Ovary (tissue), 9 donors: ENCODE measurements around the gene APBB1. TPM values are rescaled to one million over a fixed set of nuclear protein-coding genes. Genes with fewer than 3 reads are reported as not detected.

ENCODE experiments used
- DNase-seq, 5 donors: peaks; one replicate each; pipeline ENCODE4 v3.0.0-alpha.2; 2019 to 2020
- H3K27ac ChIP-seq, 2 donors: fragments of 200-600 bp; one replicate each; pipeline versions ENCODE4 v1.5.1 to v1.8.0; 2019 to 2022
- H3K27me3 ChIP-seq: fragments of 200-600 bp; one replicate; pipeline ENCODE4 v1.8.0; 2022
- H3K36me3 ChIP-seq: fragments of 200-600 bp; sonication (generic); one replicate; pipeline ENCODE4 v1.5.1; 2019
- H3K4me1 ChIP-seq: one replicate; pipeline ENCODE4 v1.8.1; 2013; ENCODE audit warnings: mild to moderate bottlenecking, moderate library complexity; ENCODE audit not compliant: insufficient read depth
- H3K4me3 ChIP-seq: fragments of 200-600 bp; sonication (generic); one replicate; pipeline ENCODE4 v1.5.1; 2017
- H3K9me3 ChIP-seq, 2 donors: fragments of 200-600 bp in 1 of 2; sonication (generic) in 1 of 2; one replicate each; pipeline versions ENCODE4 v1.5.1 to v1.8.1; 2013 to 2019; ENCODE audit warnings: mild to moderate bottlenecking in 1 of 2, moderate library complexity in 1 of 2
- EP300 ChIP-seq: sonication (generic); formaldehyde crosslinking; IDR thresholded peaks from one replicate; pipeline ENCODE4 v1.6.1; 2017; ENCODE audit warnings: antibody characterized with exemption
- POLR2A ChIP-seq: fragments of 450-650 bp; IDR thresholded peaks from one replicate; pipeline ENCODE4 v1.6.1; 2017; ENCODE audit warnings: antibody characterized with exemption, mild to moderate bottlenecking, moderate library complexity
- WGBS, 3 donors: extraction: QIAGEN DNeasy Blood & Tissue Kit in 1 of 3; methylation state at CpG; one replicate each; pipeline versions ENCODE4 v1.1.5 to v1.1.7; 2013 to 2017; 5-methylcytosine and 5-hydroxymethylcytosine counted together
- intact Hi-C, 4 donors: fragments of 100-400 bp; cut with DNase I; formaldehyde crosslinking; loops; one replicate each; pipeline versions ENCODE4 v1.11.0 to v1.15.1; 2022 to 2023
- polyA plus RNA-seq, 2 donors: library from polyadenylated mRNA; stranded (reverse); fragments of 200-250 nt in 1 of 2; fragments of 350-450 nt in 1 of 2; fragmentation: Illumina TruSeq in 1 of 2; extraction: RNeasy Lipid Tissue Mini Kit (QIAGEN cat#74804) in 1 of 2; gene quantifications; one replicate each; pipeline ENCODE4 v1.2.3, GENCODE V29; 2013 to 2014
- total RNA-seq, 7 donors: library from RNA; depleted of rRNA in 2 of 7; stranded (reverse); fragments of >200 nt in 2 of 7; fragmentation: NEBNext Ultra II Directional in 3 of 7; extraction: Animal tissue kit (Norgen Biotek cat#: 25700) in 3 of 7; gene quantifications; one replicate each; pipeline versions ENCODE4 v1.1.0 to v1.2.4, GENCODE V29; 2016 to 2023
- TF ChIP-seq, protein P1 (sequence below), 3 donors: fragments of 450-650 bp in 2 of 3; fragments of 200-600 bp in 1 of 3; IDR thresholded peaks; one replicate each; pipeline versions ENCODE4 v1.5.1 to v1.8.0; 2016 to 2022; ENCODE audit warnings: antibody characterized with exemption in 3 of 3, mild to moderate bottlenecking in 1 of 3
- donor health status: DM: no; HTN: no; CAD: no; lungs with moderate emphysema.
- donor health status: DM: no; HTN: no; CAD: no.
- donor health status: Bipolar disorder and iron deficiency.
- donor health status: DM: yes; HTN: yes; CAD: no.
- donor health status: DM: no; HTN: no; CAD: no.
- donor health status: DM: yes; HTN: yes; CAD: no.

Gene APBB1
- total and polyA plus RNA-seq, 9 donors: 34.1 to 90.9 (median 59.9) TPM

- Histone ChIP-seq H3K4me3 (no peak overlapping the region), H3K27ac (no peak overlapping the region), H3K27me3 (no peaks in the 10 kb centered on the region), H3K4me1 (no peaks in the 10 kb centered on the region), H3K36me3 (no peaks in the 10 kb centered on the region), H3K9me3 (no peaks in the 10 kb centered on the region)
- no peak for TF ChIP-seq EP300
- no peak for TF ChIP-seq POLR2A
- TF ChIP-seq, protein P1, sequence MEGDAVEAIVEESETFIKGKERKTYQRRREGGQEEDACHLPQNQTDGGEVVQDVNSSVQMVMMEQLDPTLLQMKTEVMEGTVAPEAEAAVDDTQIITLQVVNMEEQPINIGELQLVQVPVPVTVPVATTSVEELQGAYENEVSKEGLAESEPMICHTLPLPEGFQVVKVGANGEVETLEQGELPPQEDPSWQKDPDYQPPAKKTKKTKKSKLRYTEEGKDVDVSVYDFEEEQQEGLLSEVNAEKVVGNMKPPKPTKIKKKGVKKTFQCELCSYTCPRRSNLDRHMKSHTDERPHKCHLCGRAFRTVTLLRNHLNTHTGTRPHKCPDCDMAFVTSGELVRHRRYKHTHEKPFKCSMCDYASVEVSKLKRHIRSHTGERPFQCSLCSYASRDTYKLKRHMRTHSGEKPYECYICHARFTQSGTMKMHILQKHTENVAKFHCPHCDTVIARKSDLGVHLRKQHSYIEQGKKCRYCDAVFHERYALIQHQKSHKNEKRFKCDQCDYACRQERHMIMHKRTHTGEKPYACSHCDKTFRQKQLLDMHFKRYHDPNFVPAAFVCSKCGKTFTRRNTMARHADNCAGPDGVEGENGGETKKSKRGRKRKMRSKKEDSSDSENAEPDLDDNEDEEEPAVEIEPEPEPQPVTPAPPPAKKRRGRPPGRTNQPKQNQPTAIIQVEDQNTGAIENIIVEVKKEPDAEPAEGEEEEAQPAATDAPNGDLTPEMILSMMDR (IDR thresholded peaks at IDR 0.05): no peak
- 70 to 79% (median 71%) methylated on average over 5 of the region's 5 CpGs for WGBS, 3 donors
- intact Hi-C loops: loop anchor here in 2 of 4 donors (10.0 kb wide), 2 partner anchors 57 to 97 kb away; partner anchors contain the start of gene CCKBR (in 1 of the 2)
- no peak for DNase-seq
Measured at GRCh38 chr11:6351782-6352382, 67.0 kb downstream of the APBB1 start.

- 81 to 88% (median 85%) methylated on average over 2 of the region's 2 CpGs for WGBS, 3 donors
- no peak overlapping the region for H3K27ac ChIP-seq
- TF ChIP-seq EP300 (no peak), POLR2A (no peak)
- TF ChIP-seq, protein P1 (IDR thresholded peaks at IDR 0.05): no peak
- no peak for DNase-seq
- no peaks in the 10 kb centered on the region for H3K4me1 ChIP-seq
- H3K9me3 ChIP-seq: no peaks in the 10 kb centered on the region
- no peaks in the 10 kb centered on the region for H3K36me3 ChIP-seq
- no peak overlapping the region for H3K4me3 ChIP-seq
- H3K27me3 ChIP-seq: no peaks in the 10 kb centered on the region
- intact Hi-C loops: loop anchor here in 2 of 4 donors (10.0 kb wide), 2 partner anchors 56 to 96 kb away; partner anchors contain the start of gene CCKBR (in 1 of the 2)
Measured at GRCh38 chr11:6350486-6350885, 68.4 kb downstream of the APBB1 start.

DNA sequence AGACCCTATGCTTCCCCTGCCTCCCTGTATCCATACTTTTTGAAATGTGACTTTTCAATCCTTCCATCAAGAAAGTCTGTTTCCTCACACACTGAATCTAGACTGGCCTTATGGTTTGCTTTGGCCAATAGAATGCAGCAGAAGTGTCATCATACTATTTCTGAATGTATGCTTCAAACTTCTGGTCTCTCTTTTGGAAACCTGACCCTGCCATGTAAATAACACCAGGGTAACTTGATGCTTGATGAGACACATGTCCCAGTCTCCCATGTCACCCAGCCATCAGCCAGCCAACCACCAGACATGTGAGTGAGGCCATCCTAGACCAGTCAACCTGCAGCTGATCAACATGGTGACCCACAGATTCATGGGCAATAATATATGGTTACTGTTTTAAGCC lies 68.9 kb downstream of the APBB1 start:
- Histone ChIP-seq H3K27ac (no peak overlapping the region), H3K36me3 (no peaks in the 10 kb centered on the region), H3K27me3 (no peaks in the 10 kb centered on the region), H3K9me3 (no peaks in the 10 kb centered on the region), H3K4me1 (no peaks in the 10 kb centered on the region), H3K4me3 (no peak overlapping the region)
- TF ChIP-seq, protein P1 (IDR thresholded peaks at IDR 0.05): no peak
- TF ChIP-seq EP300 (no peak), POLR2A (no peak)
- no peak for DNase-seq
- intact Hi-C loops: loop anchor here in 2 of 4 donors (10.0 kb wide), 2 partner anchors 55 to 95 kb away; partner anchors contain the start of gene CCKBR (in 1 of the 2)

GRCh38 chr11:6345366-6345765 lies 73.5 kb downstream of the APBB1 start:
- H3K4me1 ChIP-seq: no peaks in the 10 kb centered on the region
- no peak overlapping the region for H3K4me3 ChIP-seq
- TF ChIP-seq EP300 (no peak), POLR2A (no peak)
- TF ChIP-seq, protein P1 (IDR thresholded peaks at IDR 0.05): no peak
- H3K27me3 ChIP-seq: no peaks in the 10 kb centered on the region
- no peaks in the 10 kb centered on the region for H3K9me3 ChIP-seq
- no peak for DNase-seq
- 95 to 98% (median 98%) methylated on average over 1 of the region's 1 CpG for WGBS, 3 donors
- H3K27ac ChIP-seq: no peak overlapping the region
- intact Hi-C loops: no loop called here
- no peaks in the 10 kb centered on the region for H3K36me3 ChIP-seq

Other genes with a start within 250 kb of the APBB1 start
- not detected for gene OR52B2, start 248.8 kb downstream of the APBB1 start, total RNA-seq
- not detected for gene OR52B2, start 248.8 kb downstream of the APBB1 start, polyA plus RNA-seq
- not detected for gene OR52W1, start 219.9 kb downstream of the APBB1 start, total RNA-seq
- gene OR52W1, start 219.9 kb downstream of the APBB1 start, polyA plus RNA-seq: not detected
- gene C11orf42, start 213.5 kb downstream of the APBB1 start, total RNA-seq: not detected
- not detected for gene C11orf42, start 213.5 kb downstream of the APBB1 start, polyA plus RNA-seq
- 10 to 100 TPM; 26.9 to 59.1 (median 35.7) TPM for gene FHIP1B, start 184.5 kb downstream of the APBB1 start, total RNA-seq
- 10 to 100 TPM; 15.9 to 43.8 TPM for gene FHIP1B, start 184.5 kb downstream of the APBB1 start, polyA plus RNA-seq
- 1 to 10 TPM in 2 of 7 donors, under 1 TPM in 5; 0.18 to 2.9 (median 0.72) TPM for gene CNGA4, start 180.0 kb downstream of the APBB1 start, total RNA-seq
- under 1 TPM; 0.10 to 0.38 TPM for gene CNGA4, start 180.0 kb downstream of the APBB1 start, polyA plus RNA-seq
- 1 to 10 TPM in 1 of 7 donors, under 1 TPM in 2, not detected in 4; 0.42 to 4.3 (median 0.80) TPM for gene CCKBR, start 159.3 kb downstream of the APBB1 start, total RNA-seq
- gene CCKBR, start 159.3 kb downstream of the APBB1 start, polyA plus RNA-seq: 1 to 10 TPM in 1 of 2 donors, under 1 TPM in 1; 0.35 to 8.1 TPM
- gene CAVIN3, start 98.6 kb downstream of the APBB1 start, total RNA-seq: 100 to 1,000 TPM in 1 of 7 donors, 10 to 100 TPM in 6; 43.3 to 119 (median 70.3) TPM
- gene CAVIN3, start 98.6 kb downstream of the APBB1 start, polyA plus RNA-seq: 10 to 100 TPM; 36.7 to 61.2 TPM
- gene SMPD1, start 28.6 kb downstream of the APBB1 start, total RNA-seq: 10 to 100 TPM; 12.9 to 35.4 (median 30.7) TPM
- gene SMPD1, start 28.6 kb downstream of the APBB1 start, polyA plus RNA-seq: 10 to 100 TPM; 16.8 to 50.5 TPM
- gene HPX, start 21.9 kb upstream of the APBB1 start, total RNA-seq: 1 to 10 TPM in 5 of 7 donors, under 1 TPM in 2; 0.46 to 4.1 (median 2.4) TPM
- 1 to 10 TPM in 1 of 2 donors, under 1 TPM in 1; 0.48 to 1.1 TPM for gene HPX, start 21.9 kb upstream of the APBB1 start, polyA plus RNA-seq
- gene TRIM3, start 54.8 kb upstream of the APBB1 start, total RNA-seq: 10 to 100 TPM in 6 of 7 donors, 1 to 10 TPM in 1; 9.7 to 27.4 (median 19.7) TPM
- 10 to 100 TPM; 13.6 to 14.7 TPM for gene TRIM3, start 54.8 kb upstream of the APBB1 start, polyA plus RNA-seq
- gene ARFIP2, start 62.2 kb upstream of the APBB1 start, total RNA-seq: 10 to 100 TPM; 43.6 to 70.4 (median 49.5) TPM
- 10 to 100 TPM; 35.8 to 37.8 TPM for gene ARFIP2, start 62.2 kb upstream of the APBB1 start, polyA plus RNA-seq
- gene TIMM10B, start 62.4 kb upstream of the APBB1 start, total RNA-seq: 10 to 100 TPM; 21.8 to 64.7 (median 38.4) TPM
- 10 to 100 TPM; 19.4 to 52.1 TPM for gene TIMM10B, start 62.4 kb upstream of the APBB1 start, polyA plus RNA-seq
- gene DNHD1, start 78.2 kb upstream of the APBB1 start, total RNA-seq: 10 to 100 TPM in 3 of 7 donors, 1 to 10 TPM in 4; 7.5 to 27.6 (median 9.3) TPM
- 1 to 10 TPM; 4.0 to 4.5 TPM for gene DNHD1, start 78.2 kb upstream of the APBB1 start, polyA plus RNA-seq
- 10 to 100 TPM in 5 of 7 donors, 1 to 10 TPM in 2; 8.2 to 25.5 (median 17.1) TPM for gene RRP8, start 184.5 kb upstream of the APBB1 start, total RNA-seq
- 10 to 100 TPM; 13.4 to 32.7 TPM for gene RRP8, start 184.5 kb upstream of the APBB1 start, polyA plus RNA-seq
- gene ILK, start 184.7 kb upstream of the APBB1 start, total RNA-seq: 100 to 1,000 TPM in 5 of 7 donors, 10 to 100 TPM in 2; 79.8 to 222 (median 140) TPM
- gene ILK, start 184.7 kb upstream of the APBB1 start, polyA plus RNA-seq: 100 to 1,000 TPM; 126 to 337 TPM
- gene TAF10, start 193.1 kb upstream of the APBB1 start, total RNA-seq: 100 to 1,000 TPM in 2 of 7 donors, 10 to 100 TPM in 5; 45.1 to 109 (median 76.8) TPM
- gene TAF10, start 193.1 kb upstream of the APBB1 start, polyA plus RNA-seq: 100 to 1,000 TPM in 1 of 2 donors, 10 to 100 TPM in 1; 40.0 to 183 TPM
- 10 to 100 TPM; 21.0 to 71.8 (median 58.2) TPM for gene TPP1, start 200.3 kb upstream of the APBB1 start, total RNA-seq
- 100 to 1,000 TPM in 1 of 2 donors, 10 to 100 TPM in 1; 40.5 to 360 TPM for gene TPP1, start 200.3 kb upstream of the APBB1 start, polyA plus RNA-seq
- 10 to 100 TPM; 14.8 to 36.8 (median 23.0) TPM for gene DCHS1, start 236.7 kb upstream of the APBB1 start, total RNA-seq
- gene DCHS1, start 236.7 kb upstream of the APBB1 start, polyA plus RNA-seq: 10 to 100 TPM in 1 of 2 donors, 1 to 10 TPM in 1; 5.2 to 20.2 TPM